Erythroblast (primary cell): Measurements from ENCODE around the gene AP2A2.

Experiments
- GATA1 ChIP-seq: IDR thresholded peaks from 2 replicates; pipeline ENCODE4 v1.6.1; 2011; ENCODE audit warnings: low read depth, mild to moderate bottlenecking, control low read depth, low read length, moderate library complexity
- POLR2A ChIP-seq: IDR thresholded peaks from 2 replicates; pipeline ENCODE4 v1.6.1; 2011; ENCODE audit warnings: mild to moderate bottlenecking, low read length

DNA sequence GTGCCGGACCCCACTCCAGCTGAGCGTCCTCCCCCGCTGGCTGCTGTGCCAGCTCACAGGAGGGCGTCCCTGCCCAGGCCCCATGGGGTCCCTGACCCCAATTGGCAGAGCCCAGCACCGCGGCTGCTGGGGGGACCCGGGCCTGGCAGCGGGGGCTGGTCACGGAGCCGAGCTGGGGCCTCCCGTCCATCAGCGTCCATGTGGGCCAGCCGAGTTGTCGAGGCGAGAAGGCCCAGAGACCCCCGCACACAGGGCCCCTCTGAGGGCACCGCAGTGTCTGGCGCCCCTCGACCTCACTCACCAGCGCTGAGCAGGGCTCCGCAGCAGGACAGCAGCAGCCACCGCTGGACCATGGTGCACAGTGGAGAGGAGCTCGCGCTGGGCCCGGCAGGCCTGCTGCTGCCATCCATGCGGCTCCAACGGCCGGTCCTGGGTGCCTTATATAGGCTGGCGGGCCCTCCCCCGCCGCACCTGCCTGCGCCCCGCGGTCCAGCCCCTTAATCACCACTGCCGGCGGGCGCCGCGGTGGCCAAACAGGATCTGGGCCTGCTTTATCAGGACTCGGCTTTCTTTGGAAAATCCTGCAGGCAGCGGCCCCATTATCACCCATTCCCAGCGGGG, 110.7 kb downstream of the AP2A2 start, which contains the start of gene MUC6:
- TF ChIP-seq POLR2A (no peak), GATA1 (no peak)
